Left cardiac atrium (tissue), 4 donors: ENCODE data around the gene EPHA4. TPM values are rescaled to one million over a fixed set of nuclear protein-coding genes. Genes with fewer than 3 reads are reported as not detected.

ENCODE experiments used
- ATAC-seq, 2 donors: fragments of 200-7000 bp; cut with Tn5 transposase; one replicate each; pipeline ENCODE4 v1.9.1; 2020; ENCODE audit warnings: mild to moderate bottlenecking in 2 of 2, moderate library complexity in 2 of 2
- DNase-seq: peaks from one replicate; pipeline ENCODE4 v3.0.0-alpha.2; 2020
- intact Hi-C, 2 donors: fragments of 100-400 bp; cut with DNase I; formaldehyde crosslinking; loops; one replicate each; pipeline versions ENCODE4 v1.14.1 to v1.15.1; 2022 to 2023
- total RNA-seq, 2 donors: library from RNA; stranded (reverse); fragmentation: NEBNext Ultra II Directional; extraction: Animal tissue kit (Norgen Biotek cat#: 25700); gene quantifications; one replicate each; pipeline ENCODE4 v1.2.1, GENCODE V29; 2021
- donor health status: DM: no; HTN: yes; CAD: no.
- donor health status: DM: no; HTN: yes; CAD: no; lungs with severe emphysema.
- donor health status: DM: yes; HTN: yes; CAD: no.
- donor health status: Dilated cardiomyopathy.

EPHA4 gene
- total RNA-seq, 2 donors from 2014 or later = 55.8 to 84.1 TPM

DNA sequence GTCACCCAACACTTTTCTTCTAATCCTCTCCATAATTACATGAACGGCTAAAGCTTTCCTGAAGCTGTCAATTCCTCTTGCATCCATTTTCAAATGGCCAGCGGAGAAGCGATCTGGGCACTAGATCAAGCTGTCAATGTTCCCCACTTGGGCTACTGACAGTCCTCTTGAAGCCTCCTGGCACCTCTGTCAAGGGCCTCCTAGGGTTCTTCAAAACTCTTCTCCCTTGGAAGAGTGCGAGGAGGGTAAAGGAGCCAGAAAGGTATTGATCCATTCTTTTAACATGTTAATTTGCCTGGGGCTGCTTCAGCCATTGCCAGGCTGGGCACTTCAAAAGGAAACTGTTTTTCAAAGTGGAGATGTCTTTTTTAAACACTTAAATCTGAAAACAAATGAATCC, 19.8 kb downstream of the EPHA4 start:
- DNase-seq = no peak
- peak in 1 of 2 donors; percentile 64 for ATAC-seq
- intact Hi-C loops = no loop called here

DNA sequence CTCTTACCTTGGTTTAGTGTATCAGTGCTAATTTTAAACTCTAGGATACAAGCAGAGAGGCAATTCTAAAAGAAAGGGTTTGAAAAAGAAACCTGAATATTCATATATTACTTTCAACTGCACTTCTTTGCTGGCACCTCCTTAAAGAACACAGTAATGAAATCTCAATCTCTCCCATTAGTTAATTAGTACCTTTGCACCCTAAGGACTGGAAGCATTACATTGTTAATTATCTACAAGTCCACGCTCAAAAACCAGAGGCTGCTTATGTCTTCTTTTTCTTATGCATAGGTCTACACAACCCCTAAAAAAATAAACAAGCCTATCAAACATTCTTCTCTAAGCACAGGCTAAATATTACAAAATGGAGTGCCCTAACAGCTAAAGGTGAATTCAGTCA, 20.2 kb downstream of the EPHA4 start:
- no peak for DNase-seq
- intact Hi-C loops = no loop called here
- ATAC-seq = no peak

DNA sequence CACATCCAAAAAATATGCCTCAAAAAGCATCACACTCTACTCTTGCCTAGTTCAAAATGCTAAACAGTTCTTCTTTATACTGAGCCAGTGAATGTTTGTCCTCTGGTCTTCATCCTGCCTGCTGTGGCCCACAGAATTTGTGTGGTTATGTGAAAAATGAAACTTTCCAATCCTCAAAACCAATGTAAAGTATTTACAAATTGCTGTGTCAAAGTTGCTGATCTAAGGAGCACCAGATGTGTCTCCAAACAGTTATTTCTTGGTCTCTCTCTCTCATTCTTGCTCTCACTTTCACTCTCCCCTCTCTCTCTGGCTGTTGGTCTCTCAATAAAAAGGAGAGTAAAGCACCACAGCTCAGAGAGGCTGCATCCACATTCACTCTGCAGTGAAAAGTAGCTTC, 23.0 kb downstream of the EPHA4 start:
- ATAC-seq (no peak), DNase-seq (no peak)
- intact Hi-C loops = no loop called here

DNA sequence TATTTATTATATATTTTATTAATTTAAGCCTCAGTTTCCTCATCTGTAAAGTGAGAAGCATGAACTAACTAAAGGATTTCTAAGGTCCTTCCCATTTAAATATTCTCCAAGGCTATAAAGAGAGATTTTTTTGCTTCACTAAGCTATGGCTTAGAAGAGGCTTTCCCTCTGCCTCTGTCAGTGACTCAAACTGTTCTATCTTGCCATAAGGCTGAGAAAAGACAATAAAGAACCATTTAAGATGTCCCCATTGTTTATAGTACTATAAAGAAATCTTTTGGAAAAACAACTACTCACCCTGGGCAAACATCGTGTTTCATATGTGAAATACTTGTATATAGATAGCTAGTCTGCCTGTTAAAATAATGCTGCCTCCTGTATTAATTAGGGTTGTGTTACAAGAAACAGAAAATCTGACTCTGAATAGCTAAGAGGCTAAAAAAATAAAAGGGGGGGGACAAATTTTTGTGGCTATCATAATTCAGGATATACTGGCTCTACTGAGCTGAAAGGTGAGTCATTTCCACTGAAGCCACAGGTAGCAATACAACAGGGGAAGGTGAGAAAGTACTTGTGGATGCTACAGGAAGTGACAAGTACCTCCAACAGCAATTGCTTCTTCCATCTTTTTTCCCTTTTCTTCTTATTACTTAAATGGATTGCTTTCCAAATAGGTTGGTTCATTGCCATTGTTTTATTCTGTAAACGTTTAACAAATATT, 25.4 kb downstream of the EPHA4 start:
- ATAC-seq = no peak
- intact Hi-C loops = no loop called here

DNA sequence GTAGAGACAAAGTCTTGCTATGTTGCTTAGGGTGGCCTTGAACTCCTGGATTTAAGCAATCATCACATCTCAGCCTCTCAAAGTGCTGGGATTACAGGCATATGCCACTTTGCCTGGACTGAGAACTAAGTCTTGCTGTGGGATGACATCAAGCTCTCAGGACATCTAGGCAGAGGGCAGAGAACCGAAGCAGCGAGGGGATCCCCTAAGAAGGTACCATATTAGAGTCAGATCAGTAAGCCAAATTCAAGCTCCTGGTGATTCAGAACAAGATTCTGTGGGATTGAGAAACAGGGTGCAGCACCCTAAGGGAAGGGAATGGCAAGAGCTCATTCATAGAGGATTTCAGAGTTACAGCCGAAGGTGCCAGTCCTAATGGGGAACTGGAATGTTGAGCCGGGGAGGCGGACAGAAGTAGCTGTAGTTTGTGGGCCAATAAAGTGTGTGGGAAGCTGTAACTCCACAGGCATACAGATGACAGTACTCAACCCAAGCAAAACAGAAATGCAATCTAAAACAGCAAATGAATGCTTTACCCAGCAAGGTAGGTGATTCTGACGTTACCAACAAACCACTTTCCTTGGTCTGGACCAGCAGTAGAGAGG, 30.9 kb downstream of the EPHA4 start:
- intact Hi-C loops = no loop called here
- DNase-seq (no peak), ATAC-seq (no peak)

More for the DNA sequence above, 25.4 kb downstream of the EPHA4 start:
- no peak for DNase-seq

DNA sequence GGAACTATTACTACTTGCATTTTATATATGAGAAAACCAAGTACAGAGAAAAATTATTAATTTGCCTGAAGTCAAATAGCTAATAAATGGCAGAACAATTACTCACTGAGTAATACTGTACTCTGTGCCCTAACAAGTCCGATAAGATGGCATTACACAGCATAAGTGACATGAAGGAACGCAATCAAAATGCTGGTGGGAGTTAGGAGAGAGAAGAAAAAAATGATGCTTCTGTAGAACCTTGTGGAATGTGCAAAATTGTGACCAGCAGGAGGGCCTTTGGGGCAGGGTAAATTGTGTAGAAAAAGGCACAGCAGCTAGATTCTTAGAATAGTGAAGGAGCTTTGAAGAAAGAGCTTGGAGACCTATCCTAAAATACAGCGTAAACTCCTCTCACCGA, 32.9 kb downstream of the EPHA4 start:
- DNase-seq (no peak), ATAC-seq (no peak)
- intact Hi-C loops = no loop called here

DNA sequence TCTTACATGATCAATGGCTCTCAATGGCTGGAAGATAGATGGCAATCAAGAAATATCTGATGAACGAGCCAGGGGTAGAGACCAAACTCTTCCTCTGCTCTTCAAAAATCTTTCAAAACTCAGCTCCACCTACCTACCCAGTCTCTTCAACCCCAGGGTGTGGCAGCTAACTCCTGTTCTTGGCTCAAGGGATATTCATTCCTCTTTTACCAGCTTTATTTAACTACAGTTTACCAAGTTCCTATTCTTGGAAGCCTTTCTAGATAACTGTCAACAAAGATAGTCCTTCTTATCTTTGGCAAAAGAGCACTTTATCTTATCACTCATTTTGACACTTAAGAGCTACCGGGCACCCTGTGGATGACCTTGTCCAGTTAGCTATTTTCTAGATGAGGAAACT, 36.3 kb downstream of the EPHA4 start:
- ATAC-seq (peak in 1 of 2 donors; percentile 55), DNase-seq (no peak)
- intact Hi-C loops = no loop called here

DNA sequence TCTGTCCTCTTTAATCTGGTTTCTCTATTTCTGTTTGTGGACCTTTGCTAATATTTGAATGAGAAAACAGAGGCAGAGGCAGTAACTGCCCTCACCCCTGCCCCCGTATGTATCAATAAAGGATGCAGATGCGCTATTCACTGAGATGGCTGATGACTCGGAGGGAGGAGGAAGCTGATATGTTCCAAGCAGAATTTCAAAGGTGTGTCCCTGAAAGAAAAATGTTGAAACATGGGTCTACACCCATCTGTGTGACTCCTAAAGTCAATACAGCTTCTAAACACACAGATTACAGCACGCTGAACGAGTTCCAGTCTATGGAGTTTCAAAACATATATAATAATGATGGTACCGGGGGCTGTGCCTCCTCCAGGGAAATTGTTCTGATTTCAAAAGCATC, 38.8 kb downstream of the EPHA4 start:
- DNase-seq (no peak), ATAC-seq (no peak)
- intact Hi-C loops = no loop called here

DNA sequence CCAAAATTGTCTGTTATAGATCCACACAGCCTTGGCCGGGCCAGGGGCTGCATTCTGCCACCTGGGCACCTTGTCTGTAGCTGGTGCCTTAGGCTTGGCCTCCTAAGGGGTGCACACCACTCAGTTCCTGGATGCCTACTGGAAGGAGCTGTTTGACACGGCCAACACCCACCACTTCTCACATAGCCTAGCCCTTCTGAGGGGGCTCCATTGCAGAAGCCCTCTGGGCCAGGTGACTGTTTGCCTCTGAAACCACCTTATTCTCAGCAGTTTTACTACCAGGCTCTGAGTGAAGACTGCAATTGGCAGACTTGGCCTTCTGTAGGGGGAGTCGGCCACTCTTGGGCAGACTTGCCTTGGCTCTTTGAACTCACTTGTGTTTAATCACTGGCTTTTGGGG, 39.5 kb downstream of the EPHA4 start:
- intact Hi-C loops = no loop called here
- peak in 1 of 2 donors; percentile 21 for ATAC-seq
- DNase-seq = no peak

DNA sequence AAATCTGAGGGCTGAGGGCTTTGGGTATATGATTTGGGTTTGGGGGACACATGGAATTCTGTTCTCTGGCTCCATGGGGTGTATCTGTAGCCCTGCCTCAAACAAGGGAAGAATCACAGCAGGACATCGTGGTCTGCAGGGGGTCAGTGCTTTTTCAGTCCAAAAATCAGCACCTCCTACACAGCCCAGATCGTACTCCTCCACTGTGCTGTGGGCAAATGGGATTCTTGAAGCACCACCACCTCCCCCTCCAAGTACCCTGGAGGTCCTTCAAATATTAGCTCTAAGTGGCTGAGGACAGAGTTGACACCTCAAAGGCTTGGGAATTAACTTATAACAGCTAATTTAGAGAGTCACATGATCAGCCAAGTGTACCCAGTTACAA, 41.5 kb downstream of the EPHA4 start:
- DNase-seq (no peak), ATAC-seq (no peak)
- intact Hi-C loops = no loop called here

DNA sequence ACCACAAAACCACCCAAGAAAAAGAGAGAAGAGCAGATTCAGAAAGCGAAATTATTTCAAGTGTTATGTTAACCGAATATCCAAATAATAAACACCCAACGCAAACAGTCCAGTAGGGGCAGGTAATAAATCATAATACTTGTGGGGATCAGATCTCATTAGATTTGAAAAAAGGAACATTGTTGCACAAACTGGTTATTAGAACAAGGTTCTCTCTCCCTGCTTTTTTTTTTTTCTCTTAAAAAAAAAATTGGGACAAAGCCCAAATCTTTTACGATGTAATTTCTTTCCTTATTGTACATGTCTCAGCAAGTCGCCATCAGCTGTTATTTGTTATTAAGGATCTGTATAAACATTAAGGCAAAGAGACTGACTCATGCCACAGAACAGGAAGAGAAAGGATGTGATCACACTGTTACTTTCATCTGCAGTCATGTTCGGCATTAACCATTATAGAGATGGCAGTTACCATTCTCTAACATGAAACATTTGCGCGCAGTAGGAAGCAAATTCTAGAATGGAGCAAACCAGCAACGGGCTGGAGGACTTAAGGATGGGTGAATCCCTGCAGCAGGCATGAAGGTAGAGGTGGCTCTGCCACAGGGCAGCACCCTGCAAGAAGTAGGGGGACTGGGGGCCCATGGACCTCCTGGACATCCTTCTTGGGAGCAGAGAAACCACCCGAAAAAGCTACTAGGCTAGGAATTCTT, 42.0 kb downstream of the EPHA4 start:
- intact Hi-C loops = loop anchor here in 1 of 2 donors (5.0 to 10.0 kb wide), 2 partner anchors 42 to 295 kb away; partner anchors contain the start of gene EPHA4
- DNase-seq = no peak

DNA sequence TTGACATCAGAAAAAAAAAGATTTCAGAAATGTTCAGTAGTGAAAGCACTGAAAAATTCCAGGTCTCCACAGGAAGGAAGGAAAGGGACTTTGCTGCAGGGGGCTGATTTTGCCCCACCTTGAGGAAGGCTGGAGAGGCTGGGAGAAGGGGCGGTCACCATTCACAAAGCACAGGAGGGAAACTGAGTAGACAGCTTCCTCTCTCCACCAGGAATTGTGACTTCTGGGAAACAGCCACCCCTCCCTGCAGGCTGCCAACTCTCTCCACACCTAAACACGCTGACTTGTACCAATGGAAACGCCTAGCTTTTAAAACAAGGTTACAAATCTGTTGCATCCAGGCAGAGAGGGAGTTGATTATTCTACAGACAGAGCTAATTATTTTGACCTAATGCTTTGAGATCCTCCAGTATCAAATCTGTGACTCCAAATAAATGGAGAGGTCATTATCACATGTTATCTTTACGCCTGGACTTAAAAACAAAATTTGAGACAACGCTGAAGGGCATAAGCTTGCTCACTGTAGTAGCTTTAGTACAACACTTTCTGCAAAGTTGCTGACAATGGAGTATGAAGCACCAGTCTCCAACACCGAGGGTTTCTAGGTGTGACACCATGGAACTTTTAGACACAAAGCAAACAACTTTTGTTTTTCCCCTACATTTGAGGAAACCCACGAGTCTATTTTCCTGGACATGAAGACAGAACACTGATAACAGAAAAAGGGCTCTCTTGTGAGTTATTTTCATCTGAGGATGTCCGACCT, 42.7 kb downstream of the EPHA4 start:
- intact Hi-C loops = loop anchor here in 1 of 2 donors (5.0 to 10.0 kb wide), 2 partner anchors 43 to 295 kb away; partner anchors contain the start of gene EPHA4
- ATAC-seq = peak; percentile 20 to 35

More for the DNA sequence above, 42.0 kb downstream of the EPHA4 start:
- ATAC-seq = peak in 1 of 2 donors; percentile 20

DNA sequence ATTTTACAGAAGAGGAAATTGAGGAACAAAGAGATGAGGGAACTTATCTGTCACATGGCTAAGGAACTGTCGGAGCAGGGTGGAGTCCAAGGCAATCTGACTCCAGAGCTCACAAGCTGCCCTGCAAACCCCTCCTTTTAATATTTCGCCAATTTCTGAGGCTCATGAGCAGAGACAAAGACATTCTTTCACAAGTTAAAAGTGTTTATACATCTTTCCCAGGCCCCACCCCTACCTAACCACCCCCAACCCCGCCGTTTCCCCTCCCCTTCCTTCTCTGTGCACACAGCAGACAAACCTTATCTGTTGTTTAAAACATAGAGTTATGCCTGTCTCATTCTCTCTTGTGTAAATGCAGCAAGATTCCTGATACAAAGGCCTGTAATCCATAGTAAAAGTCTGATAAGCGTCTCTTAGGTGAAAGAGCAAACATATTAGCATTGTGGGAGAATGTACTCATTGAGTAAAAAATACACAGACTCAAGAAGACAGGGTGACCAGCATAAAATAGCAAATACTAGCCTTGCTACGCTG, 44.3 kb downstream of the EPHA4 start:
- ATAC-seq (peak in 1 of 2 donors; percentile 43), DNase-seq (no peak)
- intact Hi-C loops = loop anchor here in 1 of 2 donors (5.0 to 10.0 kb wide), 2 partner anchors 44 to 293 kb away; partner anchors contain the start of gene EPHA4

More for the DNA sequence above, 42.7 kb downstream of the EPHA4 start:
- DNase-seq = peak; percentile 51

DNA sequence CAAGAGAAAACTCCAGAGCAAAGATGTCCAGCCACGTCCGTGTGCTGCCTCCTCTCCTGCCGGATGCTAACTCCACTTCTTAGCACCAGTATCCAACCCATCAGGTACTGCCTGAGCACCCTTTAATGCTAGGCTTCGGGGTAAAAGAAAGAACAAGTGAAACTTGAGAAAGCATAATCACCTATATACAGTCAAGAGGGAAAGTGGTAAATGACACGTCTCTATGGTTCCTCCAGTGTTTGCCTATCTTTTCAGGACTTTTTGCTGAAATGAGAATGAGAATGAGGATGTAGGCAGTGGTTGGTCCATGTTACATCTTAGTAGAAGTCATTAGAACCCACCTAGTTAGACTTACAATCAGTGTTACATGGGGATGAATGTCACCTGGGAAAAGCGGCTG, 47.9 kb downstream of the EPHA4 start:
- ATAC-seq (no peak), DNase-seq (no peak)
- intact Hi-C loops = loop anchor here in 1 of 2 donors (10.0 kb wide), 1 partner anchor 289 kb away; no protein-coding TSS in a partner anchor

DNA sequence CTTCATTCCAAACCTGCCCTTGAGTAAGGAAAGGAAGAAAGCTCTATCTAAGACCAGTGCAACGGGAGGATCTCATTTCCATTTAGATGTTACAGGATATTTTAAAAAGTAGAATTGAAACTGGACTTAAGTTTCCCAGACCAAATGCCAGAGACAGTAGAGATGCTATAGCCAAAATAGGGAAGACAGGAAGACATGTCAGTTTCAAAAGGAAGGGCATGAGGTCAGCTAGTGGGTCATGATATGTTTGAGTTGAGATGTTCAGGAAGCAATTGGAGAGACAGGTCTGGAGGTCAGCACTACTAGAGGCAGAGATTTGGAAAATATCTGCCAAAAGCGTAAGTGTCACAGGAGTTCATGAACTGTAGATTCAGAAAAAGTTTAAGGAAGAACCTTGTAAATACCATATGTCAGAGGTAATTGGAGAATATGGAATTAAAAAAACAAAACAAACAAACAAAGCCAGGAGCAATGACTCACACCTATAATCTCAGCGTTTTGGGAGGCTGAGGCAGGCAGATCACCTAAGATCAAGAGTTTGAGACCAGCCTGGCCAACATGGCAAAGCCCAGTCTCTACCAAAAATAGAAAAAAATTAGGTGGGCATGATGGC, 50.8 kb downstream of the EPHA4 start:
- intact Hi-C loops = loop anchor here in 1 of 2 donors (10.0 kb wide), 1 partner anchor 287 kb away; no protein-coding TSS in a partner anchor
- DNase-seq (no peak), ATAC-seq (no peak)

DNA sequence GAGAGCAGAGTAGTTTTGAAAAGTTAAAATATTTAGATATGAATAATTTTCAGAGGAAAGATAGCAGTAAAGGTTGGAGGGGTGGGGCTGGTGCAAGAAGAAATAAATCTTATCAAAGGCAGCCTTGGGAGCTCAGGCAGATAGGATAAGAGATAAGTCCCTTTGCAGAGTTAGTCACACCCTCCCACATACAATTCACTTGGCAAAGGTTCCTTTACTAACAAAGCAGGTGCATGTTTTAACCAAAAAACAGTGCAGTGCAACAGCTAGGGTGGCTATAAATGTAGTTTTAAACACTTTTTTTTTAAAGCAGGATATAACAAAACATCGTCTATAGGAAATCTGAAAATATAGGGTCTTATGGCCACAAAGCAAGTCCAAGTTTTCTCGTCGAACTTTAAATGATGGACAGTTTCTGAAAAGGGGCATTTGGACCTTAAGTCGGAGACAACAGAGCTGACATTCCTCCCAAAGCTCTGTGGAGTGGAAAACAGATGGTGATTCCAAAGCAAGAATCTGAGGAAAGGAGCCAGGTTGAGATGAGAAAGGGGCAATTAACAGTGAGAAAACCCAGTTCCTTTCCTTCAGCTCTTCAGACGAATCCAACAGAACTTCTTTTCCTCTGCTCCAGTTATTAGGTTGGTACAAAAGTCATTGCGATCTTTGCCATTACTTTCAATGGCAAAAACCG, 53.0 kb downstream of the EPHA4 start:
- intact Hi-C loops = no loop called here

DNA sequence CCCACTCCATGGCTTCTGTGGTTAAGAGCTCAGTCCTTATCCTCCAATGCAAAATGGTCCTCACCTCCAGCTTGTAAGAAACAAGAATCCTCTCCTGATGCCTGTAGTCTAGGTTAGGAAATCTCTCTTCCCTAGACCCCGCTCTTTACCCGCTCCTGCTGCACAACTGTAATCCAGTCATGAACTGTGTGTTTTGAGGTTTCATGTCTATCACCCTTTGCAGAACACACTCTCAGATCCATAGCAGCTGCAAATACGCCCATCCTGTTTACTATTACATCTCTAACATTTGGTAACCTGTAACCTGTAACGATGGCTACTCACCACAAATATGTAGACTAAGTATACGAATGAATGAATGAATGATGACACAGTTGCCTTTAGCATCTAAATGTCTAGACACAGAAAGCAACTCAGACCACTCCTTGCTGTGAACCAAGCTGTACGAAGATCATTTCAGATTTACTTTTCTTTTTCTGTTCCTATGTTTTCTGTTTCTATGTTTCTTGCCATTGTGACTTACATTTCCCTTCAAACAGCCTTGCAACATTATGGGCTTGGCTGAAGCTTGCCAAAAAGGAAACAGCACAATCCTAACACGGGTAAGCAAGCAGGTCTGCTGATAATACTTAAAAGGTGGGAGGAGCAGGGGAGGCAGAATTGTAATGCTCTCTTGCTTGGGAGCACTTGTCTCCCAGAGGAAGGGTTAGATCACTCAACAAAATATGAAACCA, 53.7 kb downstream of the EPHA4 start:
- DNase-seq (no peak), ATAC-seq (peak; percentile 38 to 43)
- intact Hi-C loops = no loop called here

More for the DNA sequence above, 53.0 kb downstream of the EPHA4 start:
- DNase-seq = no peak
- ATAC-seq = peak in 1 of 2 donors; percentile 5
